ENCODE data around the gene RC3H2. TPM values are rescaled to one million over a fixed set of nuclear protein-coding genes. Genes with fewer than 3 reads are reported as not detected.

RC3H2 gene
- total and polyA plus RNA-seq, 10 of the 15 experiments (the other 5 are each of a cell fraction or from before 2014, with no cell fraction given): 7.2 to 25.5 (median 16.1) TPM

GRCh38 chr9:122918310-122918709, 13.2 kb upstream of the RC3H2 start:
- Histone ChIP-seq H2AFZ (ENCODE audit: control insufficient read depth, low read depth, low read length) (no peak overlapping the region), H3K36me3 (ENCODE audit: control insufficient read depth in 2 of 2, insufficient read depth in 2 of 2, low read length in 1 of 2) (peaks cover 0 to 9% of the 10 kb centered on the region in 2 experiments; a peak in 2 of 4 replicates), H3K27me3 (replicated peaks in 1 of 2; ENCODE audit: control insufficient read depth in 2 of 2, insufficient read depth in 2 of 2, low read length in 1 of 2) (no peaks in the 10 kb centered on the region), H4K20me1 (ENCODE audit: control insufficient read depth, insufficient read depth) (no peaks in the 10 kb centered on the region), H3K4me1 (ENCODE audit: control insufficient read depth, insufficient read depth, low read length) (no peaks in the 10 kb centered on the region), H3K27ac (ENCODE audit: control insufficient read depth, insufficient read depth) (no peak overlapping the region), H3K9me3 (replicated peaks; ENCODE audit: control insufficient read depth, insufficient read depth, low read length) (no peaks in the 10 kb centered on the region), H3K4me3 (no peak overlapping the region), H3K4me2 (ENCODE audit: control insufficient read depth, insufficient read depth) (no peak overlapping the region), H3K79me2 (ENCODE audit: control insufficient read depth, insufficient read depth, low read length) (peaks cover 4% of the 10 kb centered on the region), H3K9ac (ENCODE audit: control insufficient read depth, insufficient read depth, low read length) (no peak overlapping the region)
- in situ Hi-C loops (cut with MboI): loop anchor here (25.0 kb wide), 1 partner anchor 1944 kb away; the partner anchor contains the start of genes ARPC5L, RPL35 and WDR38
- intact Hi-C loops (cut with micrococcal nuclease; ENCODE audit: unreplicated experiment): no loop called here
- RAD21 ChIA-PET (ENCODE audit: unreplicated experiment): no interaction called here
- FAIRE-seq: no peak
- ATAC-seq: no peak
- 93% methylated on average over 2 of the region's 2 CpGs for WGBS (ENCODE audit: insufficient coverage, insufficient replicate concordance, low lambda C conversion rate, missing lambda C conversion rate)
- no peak for DNase-seq (ENCODE audit: low read depth, low spot score)
- TF ChIP-seq BRCA1 (IDR thresholded peaks at IDR 0.05; ENCODE audit: low read depth, low read length) (no peak), GABPA (IDR thresholded peaks at IDR 0.05; ENCODE audit: low read depth) (no peak), CHD2 (IDR thresholded peaks at IDR 0.05; ENCODE audit: borderline replicate concordance, low read depth, low read length) (no peak), FOXM1 (IDR thresholded peaks at IDR 0.05; ENCODE audit: low read depth, low read length) (no peak), DPF2 (IDR thresholded peaks at IDR 0.05) (no peak), POLR2AphosphoS2 (IDR thresholded peaks at IDR 0.05; ENCODE audit: low read depth, low read length) (no peak), RELA (IDR thresholded peaks at IDR 0.05; ENCODE audit: borderline replicate concordance, partially characterized antibody) (no peak), ATF2 (IDR thresholded peaks at IDR 0.05; ENCODE audit: low read length) (no peak), CEBPZ (IDR thresholded peaks at IDR 0.05; ENCODE audit: low read depth, low read length) (no peak), YBX1 (IDR thresholded peaks at IDR 0.05) (no peak)
- TF ChIP-seq, protein P1, sequence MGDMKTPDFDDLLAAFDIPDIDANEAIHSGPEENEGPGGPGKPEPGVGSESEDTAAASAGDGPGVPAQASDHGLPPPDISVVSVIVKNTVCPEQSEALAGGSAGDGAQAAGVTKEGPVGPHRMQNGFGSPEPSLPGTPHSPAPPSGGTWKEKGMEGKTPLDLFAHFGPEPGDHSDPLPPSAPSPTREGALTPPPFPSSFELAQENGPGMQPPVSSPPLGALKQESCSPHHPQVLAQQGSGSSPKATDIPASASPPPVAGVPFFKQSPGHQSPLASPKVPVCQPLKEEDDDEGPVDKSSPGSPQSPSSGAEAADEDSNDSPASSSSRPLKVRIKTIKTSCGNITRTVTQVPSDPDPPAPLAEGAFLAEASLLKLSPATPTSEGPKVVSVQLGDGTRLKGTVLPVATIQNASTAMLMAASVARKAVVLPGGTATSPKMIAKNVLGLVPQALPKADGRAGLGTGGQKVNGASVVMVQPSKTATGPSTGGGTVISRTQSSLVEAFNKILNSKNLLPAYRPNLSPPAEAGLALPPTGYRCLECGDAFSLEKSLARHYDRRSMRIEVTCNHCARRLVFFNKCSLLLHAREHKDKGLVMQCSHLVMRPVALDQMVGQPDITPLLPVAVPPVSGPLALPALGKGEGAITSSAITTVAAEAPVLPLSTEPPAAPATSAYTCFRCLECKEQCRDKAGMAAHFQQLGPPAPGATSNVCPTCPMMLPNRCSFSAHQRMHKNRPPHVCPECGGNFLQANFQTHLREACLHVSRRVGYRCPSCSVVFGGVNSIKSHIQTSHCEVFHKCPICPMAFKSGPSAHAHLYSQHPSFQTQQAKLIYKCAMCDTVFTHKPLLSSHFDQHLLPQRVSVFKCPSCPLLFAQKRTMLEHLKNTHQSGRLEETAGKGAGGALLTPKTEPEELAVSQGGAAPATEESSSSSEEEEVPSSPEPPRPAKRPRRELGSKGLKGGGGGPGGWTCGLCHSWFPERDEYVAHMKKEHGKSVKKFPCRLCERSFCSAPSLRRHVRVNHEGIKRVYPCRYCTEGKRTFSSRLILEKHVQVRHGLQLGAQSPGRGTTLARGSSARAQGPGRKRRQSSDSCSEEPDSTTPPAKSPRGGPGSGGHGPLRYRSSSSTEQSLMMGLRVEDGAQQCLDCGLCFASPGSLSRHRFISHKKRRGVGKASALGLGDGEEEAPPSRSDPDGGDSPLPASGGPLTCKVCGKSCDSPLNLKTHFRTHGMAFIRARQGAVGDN (IDR thresholded peaks at IDR 0.05): no peak
- no TSS peak for BruUV-seq (replicated peaks)
- POLR2A ChIA-PET: no interaction called here
- SMC1A ChIA-PET (ENCODE audit: uncharacterized antibody, unreplicated experiment): no interaction called here
- CTCF ChIA-PET: no interaction called here
